Small intestine (tissue), 7 donors: ENCODE results near the gene RIPK1. TPM values are rescaled to one million over a fixed set of nuclear protein-coding genes. Genes with fewer than 3 reads are reported as not detected.
A peak's percentile ranks its signal among the peaks of the same experiment; 100 is the strongest.

Experiments used
- DNase-seq, 2 donors: peaks; one replicate each; pipeline versions ENCODE4 v3.0.0 to v3.0.0-alpha.2; 2013
- FAIRE-seq: peaks from 2 replicates; lab custom pipeline; 2012; peaks lifted over from hg19 to GRCh38; lab: Jason Lieb, UNC
- H3K27ac ChIP-seq, 3 donors: one replicate each; pipeline ENCODE4 v1.5.1; 2013; ENCODE audit warnings: low read length in 2 of 3, mild to moderate bottlenecking in 2 of 3, control low read depth in 1 of 3, inconsistent platforms in 1 of 3, low read depth in 1 of 3, moderate library complexity in 1 of 3
- H3K27me3 ChIP-seq, 3 donors: one replicate each; pipeline ENCODE4 v1.6.1; 2013; ENCODE audit warnings: low read length in 3 of 3, inconsistent platforms in 1 of 3; ENCODE audit not compliant: control insufficient read depth in 3 of 3, insufficient read depth in 3 of 3
- H3K36me3 ChIP-seq, 3 donors: one replicate each; pipeline ENCODE4 v1.6.1; 2013; ENCODE audit warnings: low read length in 3 of 3, inconsistent platforms in 1 of 3, low read depth in 1 of 3, mild to moderate bottlenecking in 1 of 3, moderate library complexity in 1 of 3; ENCODE audit not compliant: control insufficient read depth in 3 of 3, insufficient read depth in 2 of 3
- H3K4me1 ChIP-seq, 3 donors: one replicate each; pipeline ENCODE4 v1.6.1; 2013; ENCODE audit warnings: low read length in 2 of 3, inconsistent platforms in 1 of 3, low read depth in 1 of 3, mild to moderate bottlenecking in 1 of 3, moderate library complexity in 1 of 3; ENCODE audit not compliant: control insufficient read depth in 3 of 3, insufficient read depth in 2 of 3
- H3K4me3 ChIP-seq, 3 donors: one replicate each; pipeline ENCODE4 v1.5.1; 2013; ENCODE audit warnings: low read length in 3 of 3, control low read depth in 1 of 3, inconsistent platforms in 1 of 3, low read depth in 1 of 3, mild to moderate bottlenecking in 1 of 3, moderate library complexity in 1 of 3
- H3K9me3 ChIP-seq, 2 donors: one replicate each; pipeline ENCODE4 v1.6.1; 2013; ENCODE audit warnings: low read depth in 1 of 2, low read length in 1 of 2; ENCODE audit not compliant: control insufficient read depth in 2 of 2, insufficient read depth in 1 of 2
- WGBS, 3 donors: extraction: QIAGEN DNeasy Blood & Tissue Kit; methylation state at CpG; one replicate each; pipeline ENCODE4 v1.1.7; 2013; 5-methylcytosine and 5-hydroxymethylcytosine counted together
- polyA plus RNA-seq, 4 donors: library from polyadenylated mRNA; stranded (reverse) in 3 of 4; unstranded in 1 of 4; fragments of 200-250 nt in 3 of 4; fragments of 120-200 nt in 1 of 4; gene quantifications; one replicate each; pipeline versions ENCODE4 v1.2.1 to v1.2.3, GENCODE V29; 2013
- donor health status: healthy with polysubstance abuse.
- donor health status: control.
- donor health status: control.
- donor health status: Bipolar disorder and iron deficiency.
- donor health status: healthy.

The RIPK1 gene
- polyA plus RNA-seq, 4 donors, result 14.4 to 31.1 (median 29.5) TPM

DNA sequence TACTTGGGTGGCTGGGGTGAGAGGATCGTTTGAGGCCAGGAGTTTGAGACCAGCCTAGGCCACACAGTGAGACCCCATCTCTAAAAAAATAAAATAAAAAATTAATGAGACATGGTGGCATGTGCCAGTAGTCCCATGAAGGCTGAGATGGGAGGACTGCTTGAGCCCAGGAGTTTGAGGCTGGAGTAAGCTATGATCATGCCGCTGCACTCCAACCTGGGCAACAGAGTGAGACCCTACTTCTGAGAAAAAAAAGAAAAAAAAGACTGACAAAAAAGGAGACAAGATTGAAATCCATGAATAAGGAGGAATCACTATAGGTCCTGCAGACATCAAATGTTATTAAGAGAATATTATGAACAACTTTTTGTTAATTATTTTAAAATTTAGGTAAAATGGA is 26.5 kb downstream of the RIPK1 start:
- H3K4me1 ChIP-seq, result no peaks in the 10 kb centered on the region
- H3K9me3 ChIP-seq, result peaks cover 0 to 9% of the 10 kb centered on the region in 2 donors
- FAIRE-seq (no peak), DNase-seq (no peak)
- no peak overlapping the region for H3K27ac ChIP-seq
- H3K36me3 ChIP-seq, result peaks cover 3 to 33% (median 13%) of the 10 kb centered on the region in 3 donors
- no peaks in the 10 kb centered on the region for H3K27me3 ChIP-seq
- no peak overlapping the region for H3K4me3 ChIP-seq
- 92 to 93% (median 92%) methylated on average over 2 of the region's 2 CpGs for WGBS, 3 donors

GRCh38 chr6:3102875-3103274 is 34.6 kb downstream of the RIPK1 start:
- no peaks in the 10 kb centered on the region for H3K27me3 ChIP-seq
- no peak overlapping the region for H3K4me3 ChIP-seq
- DNase-seq (no peak), FAIRE-seq (no peak)
- no peaks in the 10 kb centered on the region for H3K9me3 ChIP-seq
- H3K36me3 ChIP-seq, result peaks cover 12 to 47% (median 25%) of the 10 kb centered on the region in 3 donors
- no peaks in the 10 kb centered on the region for H3K4me1 ChIP-seq
- WGBS, 3 donors, result 93 to 98% (median 96%) methylated on average over 3 of the region's 3 CpGs
- no peak overlapping the region for H3K27ac ChIP-seq

GRCh38 chr6:3108746-3109414 is 40.6 kb downstream of the RIPK1 start:
- Histone ChIP-seq H3K4me1 (peaks cover 0 to 10% (median 1%) of the 10 kb centered on the region in 3 donors), H3K27ac (peak overlapping the region in 1 of 3 donors; percentile 65), H3K4me3 (no peak overlapping the region), H3K9me3 (no peaks in the 10 kb centered on the region), H3K36me3 (peaks cover 26 to 53% (median 26%) of the 10 kb centered on the region in 3 donors), H3K27me3 (no peaks in the 10 kb centered on the region)
- DNase-seq, result peak; percentile 70 to 80
- WGBS, 3 donors, result 45 to 76% (median 71%) methylated on average over 10 of the region's 10 CpGs
- FAIRE-seq, result no peak

- Histone ChIP-seq H3K27me3 (no peaks in the 10 kb centered on the region), H3K27ac (peak overlapping the region in 1 of 3 donors; percentile 65), H3K4me1 (peaks cover 0 to 10% (median 1%) of the 10 kb centered on the region in 3 donors), H3K4me3 (no peak overlapping the region), H3K36me3 (peaks cover 22 to 60% (median 26%) of the 10 kb centered on the region in 3 donors), H3K9me3 (no peaks in the 10 kb centered on the region)
- FAIRE-seq (no peak), DNase-seq (no peak)
- WGBS, 3 donors, result 93 to 95% (median 95%) methylated on average over 3 of the region's 3 CpGs
These were observed 41.5 kb downstream of the RIPK1 start for GRCh38 chr6:3109761-3110160.

DNA sequence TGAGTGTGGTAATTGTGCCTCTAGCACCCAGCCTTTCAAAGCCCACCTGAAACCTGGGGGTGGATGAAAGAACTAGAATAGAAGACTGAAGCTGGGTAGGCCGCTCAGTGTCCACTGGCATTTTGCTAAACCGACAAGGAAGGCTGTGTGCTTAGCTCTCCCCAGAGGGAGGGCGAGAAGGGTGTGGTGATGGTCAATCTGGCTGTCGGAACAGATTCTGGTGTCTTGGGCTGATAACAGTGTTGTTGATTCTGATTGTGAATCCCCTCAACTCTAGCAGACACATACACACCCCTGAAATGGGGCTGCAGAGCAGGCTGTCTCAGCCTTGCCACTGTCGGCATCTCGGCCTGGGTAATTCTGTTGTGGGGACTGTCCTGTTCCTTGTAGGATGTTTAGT is 46.1 kb downstream of the RIPK1 start:
- Histone ChIP-seq H3K4me3 (no peak overlapping the region), H3K9me3 (no peaks in the 10 kb centered on the region), H3K27me3 (no peaks in the 10 kb centered on the region), H3K4me1 (peaks cover 0 to 16% (median 2%) of the 10 kb centered on the region in 3 donors), H3K36me3 (peaks cover 12 to 38% (median 15%) of the 10 kb centered on the region in 3 donors), H3K27ac (no peak overlapping the region)
- no peak for DNase-seq
- 95 to 100% (median 98%) methylated on average over 5 to 6 of the region's 6 CpGs for WGBS, 3 donors
- no peak for FAIRE-seq

DNA sequence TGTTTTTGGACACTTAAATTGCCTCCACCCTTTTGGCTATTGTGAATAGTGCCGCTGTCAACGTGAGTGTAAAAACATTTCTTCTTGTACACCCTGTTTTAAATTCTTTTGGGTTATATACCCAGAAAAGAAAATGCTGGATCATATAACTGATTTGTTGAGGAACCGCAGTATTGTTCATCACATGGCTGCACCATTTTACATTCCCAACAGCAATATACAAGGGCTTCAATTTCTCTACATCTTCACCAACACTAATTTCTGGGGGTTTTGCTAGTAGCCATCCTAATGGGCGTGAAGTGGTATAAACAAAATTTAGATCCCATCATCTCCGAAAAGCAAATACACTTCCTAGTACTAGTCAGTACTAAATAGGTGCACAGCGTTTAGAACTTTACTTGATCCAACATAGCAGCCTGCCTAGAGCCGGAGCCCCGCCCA is 49.6 kb downstream of the RIPK1 start:
- FAIRE-seq, result no peak
- Histone ChIP-seq H3K27ac (peak overlapping the region; percentile 94 to 100 (median 96)), H3K9me3 (no peaks in the 10 kb centered on the region), H3K4me3 (peak overlapping the region; percentile 82 to 84 (median 84)), H3K4me1 (peaks cover 0 to 24% (median 2%) of the 10 kb centered on the region in 3 donors), H3K36me3 (peaks cover 0 to 37% (median 8%) of the 10 kb centered on the region in 3 donors), H3K27me3 (no peaks in the 10 kb centered on the region)
- DNase-seq, result no peak
- WGBS, 3 donors, result 10 to 13% (median 13%) methylated on average over 8 of the region's 8 CpGs

DNA sequence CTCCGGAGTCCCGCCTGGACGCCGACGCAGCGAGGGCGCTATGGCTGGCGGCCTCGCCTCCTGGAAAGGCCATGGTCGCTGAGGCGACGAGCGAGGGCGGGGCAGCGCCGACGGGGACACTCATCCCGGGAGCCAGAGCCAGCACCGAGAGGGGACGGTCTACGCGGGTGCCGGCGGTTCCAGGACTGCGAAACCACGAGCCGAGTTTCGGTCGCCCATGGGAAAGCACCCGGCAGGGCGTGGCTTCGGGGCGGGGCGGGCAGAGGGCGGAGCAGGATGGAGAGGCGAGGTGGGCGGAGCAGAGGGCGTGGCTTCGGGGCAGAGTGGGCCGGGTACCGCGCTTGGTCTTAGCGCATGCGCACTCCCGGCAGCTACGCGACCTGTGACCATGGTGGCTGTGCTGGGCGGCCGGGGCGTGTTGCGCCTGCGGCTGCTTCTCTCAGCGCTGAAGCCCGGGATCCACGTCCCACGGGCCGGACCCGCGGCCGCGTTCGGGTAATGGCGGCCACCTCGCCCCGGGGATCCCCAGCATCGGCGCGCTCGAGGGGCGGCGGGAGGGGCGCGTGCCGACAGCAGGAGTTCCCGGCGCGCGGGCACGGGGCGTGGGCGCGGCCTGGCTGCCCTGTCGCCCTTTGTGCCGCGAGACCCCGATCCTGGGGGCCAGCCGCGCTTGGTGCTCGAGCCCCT is 50.2 kb downstream of the RIPK1 start, which contains the start of gene BPHL:
BPHL (plus strand) TSS at position 359 of the 687 bp plus-strand sequence; CDS start at position 389, 30 bp downstream.
- peak; percentile 95 to 99 for DNase-seq
- H3K4me3 ChIP-seq, result peak within 1 kb of the TSS; percentile 82 to 84 (median 84)
- no peak for FAIRE-seq
- peaks cover 0 to 24% (median 2%) of the 10 kb centered on the region in 3 donors for H3K4me1 ChIP-seq
- H3K36me3 ChIP-seq, result peaks cover 0 to 32% (median 5%) of the 10 kb centered on the region in 3 donors
- H3K9me3 ChIP-seq, result no peaks in the 10 kb centered on the region
- H3K27me3 ChIP-seq, result no peaks in the 10 kb centered on the region
- WGBS, 3 donors, result 0% methylated on average over 56 to 89 of the region's 89 CpGs
- peak within 1 kb of the TSS; percentile 94 to 100 (median 96) for H3K27ac ChIP-seq

- H3K27me3 ChIP-seq, result no peaks in the 10 kb centered on the region
- peaks cover 0 to 24% (median 2%) of the 10 kb centered on the region in 3 donors for H3K4me1 ChIP-seq
- peaks cover 0 to 25% (median 5%) of the 10 kb centered on the region in 3 donors for H3K36me3 ChIP-seq
- H3K27ac ChIP-seq, result peak overlapping the region; percentile 94 to 100 (median 96)
- FAIRE-seq (no peak), DNase-seq (peak; percentile 92)
- 21 to 24% (median 24%) methylated on average over 19 of the region's 19 CpGs for WGBS, 3 donors
- H3K9me3 ChIP-seq, result no peaks in the 10 kb centered on the region
- peak overlapping the region; percentile 82 to 84 (median 84) for H3K4me3 ChIP-seq
These were observed 50.9 kb downstream of the RIPK1 start for GRCh38 chr6:3119040-3119723.
